ENCODE data around the gene SMIM10.
A peak's percentile ranks its signal among the peaks of the same experiment; 100 is the strongest.
"Not testable (repeated sequence)": the region's sequence is repeated elsewhere in the genome, so short reads cannot be mapped to it uniquely, and the experiment has no call there.

The SMIM10 gene

GRCh38 chrX:135015523-135016245, 24.9 kb downstream of the SMIM10 start:
- DNase-seq = no peak

DNA sequence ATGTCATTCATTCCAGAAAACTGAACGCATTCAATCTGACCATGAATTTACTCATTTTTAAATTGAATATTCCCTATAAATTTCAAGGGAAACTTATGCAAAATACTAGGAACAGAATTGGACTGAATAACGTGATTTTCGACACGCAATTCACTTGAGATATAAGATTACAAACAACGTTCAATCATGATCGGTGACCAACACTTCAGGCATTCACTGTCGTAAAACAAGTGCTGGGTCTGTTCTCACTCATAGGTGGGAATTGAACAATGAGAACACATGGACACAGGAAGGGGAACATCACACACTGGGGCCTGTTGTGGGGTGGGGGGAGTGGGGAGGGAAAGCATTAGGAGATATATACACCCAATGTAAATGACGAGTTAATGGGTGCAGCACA, 29.1 kb downstream of the SMIM10 start:
- DNase-seq = not testable (repeated sequence)

- peak; percentile 16 for DNase-seq
Observed at GRCh38 chrX:135023791-135024190, 33.0 kb downstream of the SMIM10 start.

GRCh38 chrX:135024526-135024925, 33.7 kb downstream of the SMIM10 start:
- peak; percentile 10 for DNase-seq

GRCh38 chrX:135030207-135030963, 39.6 kb downstream of the SMIM10 start:
- DNase-seq = not testable (repeated sequence)

DNA sequence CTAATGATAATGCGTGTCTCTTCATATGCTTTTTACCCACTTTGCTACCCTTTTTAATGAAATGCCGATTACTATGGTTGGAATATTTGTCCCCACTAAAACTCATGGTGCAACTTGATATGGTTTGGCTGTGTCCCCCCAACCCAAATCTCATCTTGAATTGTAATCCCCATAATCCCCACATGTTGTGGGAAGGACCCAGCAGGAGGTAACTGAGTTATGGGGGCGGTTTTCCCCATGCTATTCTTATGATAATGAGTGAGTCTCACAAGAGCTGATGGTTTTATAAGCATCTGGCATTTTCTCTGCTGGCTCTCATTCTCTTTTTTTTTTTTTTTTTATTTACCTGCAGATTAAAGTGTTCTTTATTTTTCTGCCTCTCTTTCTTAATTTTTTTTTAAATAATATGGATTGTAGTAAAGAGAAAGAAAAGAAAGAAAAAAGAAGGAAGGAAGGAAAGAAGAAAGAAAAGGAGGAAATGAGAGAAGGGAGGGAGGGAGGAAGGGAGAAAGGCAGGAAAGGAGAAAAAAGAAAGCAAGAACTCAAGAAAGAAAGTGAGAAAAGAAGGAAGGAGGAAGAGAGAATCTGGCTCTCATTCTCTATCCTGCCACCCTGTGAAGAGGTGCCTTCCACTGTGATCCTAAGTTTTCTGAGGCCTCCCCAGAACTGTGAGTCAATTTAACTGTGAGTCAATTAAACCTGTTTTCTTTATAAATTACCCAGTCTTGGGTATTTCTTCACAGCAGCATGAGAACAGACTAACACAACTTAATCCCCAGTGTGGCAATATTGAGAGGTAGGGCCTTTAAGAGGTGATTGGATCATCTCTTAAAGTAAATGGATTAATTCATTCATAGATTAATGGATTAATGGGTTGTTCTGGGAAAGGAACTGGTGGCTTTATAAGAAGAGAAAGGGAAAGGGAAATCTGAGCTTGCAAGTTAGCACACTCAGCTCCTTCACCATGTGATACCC, 50.6 kb downstream of the SMIM10 start:
- not testable (repeated sequence) for DNase-seq

Measured in eye (tissue), 1 donor.